MCF 10A (cell line): ENCODE measurements around the gene ATP5F1C. TPM values are rescaled to one million over a fixed set of nuclear protein-coding genes. Genes with fewer than 3 reads are reported as not detected.
"Not testable (repeated sequence)": the region's sequence is repeated elsewhere in the genome, so short reads cannot be mapped to it uniquely, and the experiment has no call there.

ENCODE experiments used
- BruUV-seq: library from RNA; stranded (reverse); fragments of 400-500 nt; replicated peaks from 2 replicates; lab custom pipeline; 2021; lab: Mats Ljungman, UMichigan
- CTCF ChIA-PET: fragments of 300-600 bp; sonication (Branson Sonifier 250); formaldehyde crosslinking; extraction: SDS; loops from one replicate; lab custom pipeline; 2021; ENCODE audit warnings: antibody characterized with exemption, inconsistent platforms; lab: Yijun Ruan, JAX
- POLR2A ChIA-PET: fragments of 300-600, 350-650 bp; sonication (Branson Sonifier 250); formaldehyde crosslinking; extraction: SDS; loops from one replicate; lab custom pipeline; 2020; ENCODE audit warnings: antibody characterized with exemption, inconsistent platforms; lab: Yijun Ruan, JAX
- DNase-seq: peaks from one replicate; pipeline ENCODE4 v3.0.0-alpha.2; 2018; ENCODE audit not compliant: unreplicated experiment
- H3K27ac Mint-ChIP-seq: one replicate; pipeline ENCODE4 v1.8.0; 2022; ENCODE audit warnings: mild to moderate bottlenecking, low read depth, mixed read lengths; ENCODE audit not compliant: unreplicated experiment
- H3K27me3 Mint-ChIP-seq: one replicate; pipeline ENCODE4 v1.8.0; 2022; ENCODE audit warnings: mixed read lengths; ENCODE audit not compliant: insufficient read depth, unreplicated experiment
- H3K36me3 Mint-ChIP-seq: one replicate; pipeline ENCODE4 v1.8.0; 2022; ENCODE audit warnings: mild to moderate bottlenecking, moderate library complexity, mixed read lengths; ENCODE audit not compliant: insufficient read depth, unreplicated experiment
- H3K4me1 Mint-ChIP-seq: one replicate; pipeline ENCODE4 v1.8.0; 2022; ENCODE audit warnings: mixed read lengths; ENCODE audit not compliant: insufficient read depth, unreplicated experiment
- H3K4me3 Mint-ChIP-seq: one replicate; pipeline ENCODE4 v1.8.0; 2022; ENCODE audit warnings: mild to moderate bottlenecking, moderate library complexity, mixed read lengths; ENCODE audit not compliant: unreplicated experiment
- H3K9me3 Mint-ChIP-seq: one replicate; pipeline ENCODE4 v1.8.0; 2022; ENCODE audit warnings: mixed read lengths; ENCODE audit not compliant: unreplicated experiment
- CTCF ChIP-seq: fragments of 200-600 bp; IDR thresholded peaks from one replicate; pipeline ENCODE4 v1.8.0; 2022; ENCODE audit warnings: antibody characterized with exemption, mild to moderate bottlenecking; ENCODE audit not compliant: unreplicated experiment
- intact Hi-C: fragments of 100-400 bp; cut with micrococcal nuclease; formaldehyde crosslinking; loops from 2 replicates; pipeline ENCODE4 v1.14.1; 2022
- total RNA-seq: library from RNA; stranded (reverse); gene quantifications from 2 replicates; pipeline ENCODE4 v1.2.3, GENCODE V29; 2022

ATP5F1C gene
- total RNA-seq, 1 experiment from 2014 or later = 281 TPM

- DNase-seq = no peak
- H3K27me3 Mint-ChIP-seq = no peaks in the 10 kb centered on the region
- no peak for TF ChIP-seq CTCF
- H3K36me3 Mint-ChIP-seq = peaks cover 46% of the 10 kb centered on the region
- H3K4me1 Mint-ChIP-seq = no peaks in the 10 kb centered on the region
- H3K27ac Mint-ChIP-seq = no peak overlapping the region
- no peak overlapping the region for H3K4me3 Mint-ChIP-seq
- no peaks in the 10 kb centered on the region for H3K9me3 Mint-ChIP-seq
- CTCF ChIA-PET = interaction anchor here (0.6 to 1.4 kb wide), 2 partner anchors 9 to 17 kb away, joined by 3 read pairs; no protein-coding TSS in a partner anchor
- BruUV-seq = no TSS peak
- POLR2A ChIA-PET = interaction anchor here (3.0 to 6.5 kb wide), 2 partner anchors 8 to 23 kb away, joined by 23 to 49 read pairs; partner anchors contain the start of genes ATP5F1C, KIN and TAF3
- intact Hi-C loops = no loop called here
These were observed 23.0 kb downstream of the ATP5F1C start for GRCh38 chr10:7811000-7811399.

- CTCF ChIA-PET, H3K9me3 Mint-ChIP-seq, intact Hi-C loops, H3K27me3 Mint-ChIP-seq, H3K27ac Mint-ChIP-seq, BruUV-seq, H3K4me3 Mint-ChIP-seq, H3K4me1 Mint-ChIP-seq, DNase-seq: not testable (repeated sequence)
- peaks cover 39% of the 10 kb centered on the region for H3K36me3 Mint-ChIP-seq
- POLR2A ChIA-PET = interaction anchor here (0.7 to 6.5 kb wide), 2 partner anchors 23 to 24 kb away, joined by 4 to 49 read pairs; partner anchors contain the start of genes ATP5F1C and KIN
These were observed 23.8 kb downstream of the ATP5F1C start for GRCh38 chr10:7811743-7812142.

DNA sequence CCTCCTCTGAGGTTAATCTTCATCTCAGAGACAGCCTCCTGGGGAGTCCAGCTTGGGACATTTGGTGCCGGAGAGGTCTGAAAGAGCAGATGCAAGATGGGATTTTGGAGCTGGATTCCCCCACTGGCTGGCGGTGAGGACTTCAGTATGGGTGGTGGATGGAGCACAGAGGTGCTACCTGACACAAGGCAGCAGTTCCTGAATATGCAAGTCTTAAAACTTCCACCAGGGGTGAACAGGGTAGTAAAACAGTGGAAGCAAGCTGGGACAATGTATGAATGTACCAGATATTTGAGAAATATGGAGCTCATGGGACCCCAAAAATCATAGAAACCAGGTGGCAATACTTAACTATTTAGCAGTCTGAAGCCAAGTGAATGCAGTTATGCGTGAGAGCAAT is 25.5 kb downstream of the ATP5F1C start:
- H3K27me3 Mint-ChIP-seq = no peaks in the 10 kb centered on the region
- no peak for DNase-seq
- no peaks in the 10 kb centered on the region for H3K9me3 Mint-ChIP-seq
- no peak overlapping the region for H3K4me3 Mint-ChIP-seq
- H3K4me1 Mint-ChIP-seq = peaks cover 4% of the 10 kb centered on the region
- intact Hi-C loops = no loop called here
- BruUV-seq = no TSS peak
- CTCF ChIA-PET = interaction anchor here (0.5 kb wide), 1 partner anchor 1398 kb away, joined by 3 read pairs; no protein-coding TSS in a partner anchor
- no peak overlapping the region for H3K27ac Mint-ChIP-seq
- TF ChIP-seq CTCF = no peak
- POLR2A ChIA-PET = interaction anchor here (1.6 kb wide), 1 partner anchor 25 kb away, joined by 4 read pairs; the partner anchor contains the start of genes ATP5F1C and KIN
- peaks cover 22% of the 10 kb centered on the region for H3K36me3 Mint-ChIP-seq

DNA sequence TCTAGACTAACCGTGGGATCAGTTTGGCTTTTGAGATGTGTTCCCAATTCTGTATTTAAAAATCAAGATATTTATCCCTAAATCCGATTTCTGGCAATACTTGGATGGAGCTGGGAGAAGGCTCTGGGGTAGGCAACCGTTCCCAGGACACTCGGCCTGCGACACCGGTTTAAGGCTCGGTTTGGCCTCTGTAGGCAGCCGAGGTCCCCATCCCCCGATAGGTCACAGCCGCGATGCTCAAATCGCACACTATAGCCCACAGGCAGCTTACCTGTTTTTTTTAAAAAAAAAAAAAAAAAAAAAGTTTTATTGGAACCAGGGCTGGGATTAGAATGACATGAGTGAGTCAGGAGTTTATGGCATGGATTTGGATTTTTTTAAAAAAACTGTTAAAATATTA is 29.6 kb downstream of the ATP5F1C start:
- H3K9me3 Mint-ChIP-seq = no peaks in the 10 kb centered on the region
- ChIA-PET POLR2A (interaction anchor here (0.8 to 8.4 kb wide), 20 partner anchors 8 to 1485 kb away, joined by 3 to 129 read pairs (median 4); partner anchors contain the start of genes ATP5F1C and KIN), CTCF (interaction anchor here (0.6 to 3.4 kb wide), 9 partner anchors 9 to 1657 kb away, joined by 3 to 15 read pairs (median 4); partner anchors contain the start of genes ATP5F1C and KIN)
- peaks cover 13% of the 10 kb centered on the region for H3K36me3 Mint-ChIP-seq
- H3K4me3 Mint-ChIP-seq = peak overlapping the region; percentile 94
- DNase-seq = no peak
- TF ChIP-seq CTCF = no peak
- peak overlapping the region; percentile 57 for H3K27ac Mint-ChIP-seq
- H3K4me1 Mint-ChIP-seq = peaks cover 24% of the 10 kb centered on the region
- intact Hi-C loops = no loop called here
- no peaks in the 10 kb centered on the region for H3K27me3 Mint-ChIP-seq
- BruUV-seq = TSS peak; percentile 70
